HG03060 (cell line): ENCODE data around the gene ITCH.
"Not testable (repeated sequence)": the region's sequence is repeated elsewhere in the genome, so short reads cannot be mapped to it uniquely, and the experiment has no call there.

Experiments used
- ATAC-seq: cut with Tn5 transposase; IDR thresholded peaks from one replicate; pipeline ENCODE4 v1.9.1; 2021; ENCODE audit warnings: low read depth, moderate number of reproducible peaks; ENCODE audit not compliant: unreplicated experiment

The ITCH gene

GRCh38 chr20:34448517-34448916 lies 85.4 kb downstream of the ITCH start:
- no peak for ATAC-seq

- no peak for ATAC-seq
These were observed 86.9 kb downstream of the ITCH start for GRCh38 chr20:34449674-34450592.

- no peak for ATAC-seq
These were observed 89.4 kb downstream of the ITCH start for GRCh38 chr20:34452281-34452982.

- no peak for ATAC-seq
These were observed 95.6 kb downstream of the ITCH start for GRCh38 chr20:34458631-34459030.

GRCh38 chr20:34459209-34459897 lies 96.3 kb downstream of the ITCH start:
- no peak for ATAC-seq

GRCh38 chr20:34461779-34462087 lies 98.7 kb downstream of the ITCH start:
- no peak for ATAC-seq

- no peak for ATAC-seq
These were observed 105.9 kb downstream of the ITCH start for GRCh38 chr20:34468951-34469350.

GRCh38 chr20:34472246-34472925 lies 109.3 kb downstream of the ITCH start:
- ATAC-seq: no peak

GRCh38 chr20:34473262-34473883 lies 110.3 kb downstream of the ITCH start:
- ATAC-seq: no peak

GRCh38 chr20:34475979-34476736 lies 113.1 kb downstream of the ITCH start:
- no peak for ATAC-seq

GRCh38 chr20:34479627-34480026 lies 116.6 kb downstream of the ITCH start:
- no peak for ATAC-seq

- ATAC-seq: not testable (repeated sequence)
These were observed 119.1 kb downstream of the ITCH start for GRCh38 chr20:34482154-34482553.

- ATAC-seq: not testable (repeated sequence)
These were observed 120.6 kb downstream of the ITCH start for GRCh38 chr20:34483585-34484220.

GRCh38 chr20:34485068-34485634 lies 122.1 kb downstream of the ITCH start:
- ATAC-seq: no peak

- no peak for ATAC-seq
These were observed 128.3 kb downstream of the ITCH start for GRCh38 chr20:34491226-34491931.

- no peak for ATAC-seq
These were observed 128.9 kb downstream of the ITCH start for GRCh38 chr20:34491932-34492509.

- no peak for ATAC-seq
These were observed 130.6 kb downstream of the ITCH start for GRCh38 chr20:34493646-34494045.

GRCh38 chr20:34495307-34495706 lies 132.2 kb downstream of the ITCH start:
- no peak for ATAC-seq
